ENCODE data around the gene LRRC28. TPM values are rescaled to one million over a fixed set of nuclear protein-coding genes. Genes with fewer than 3 reads are reported as not detected.

Gene LRRC28
- polyA plus RNA-seq, 1 donor from 2014 or later: 20.4 TPM

GRCh38 chr15:99343208-99343607, 91.9 kb downstream of the LRRC28 start:
- H3K9me2 ChIP-seq (ENCODE audit: insufficient read depth, low read length): no peaks in the 10 kb centered on the region
- no peak overlapping the region for H3K27ac ChIP-seq (ENCODE audit: low read length)
- no peaks in the 10 kb centered on the region for H3K27me3 ChIP-seq (ENCODE audit: insufficient read depth, low read depth, low read length)
- no peaks in the 10 kb centered on the region for H3K9me3 ChIP-seq (ENCODE audit: low read length)
- H2AFZ ChIP-seq (ENCODE audit: low read depth, low read length): no peak overlapping the region
- H4K20me1 ChIP-seq (ENCODE audit: insufficient read depth): no peaks in the 10 kb centered on the region
- no peak overlapping the region for H3K9ac ChIP-seq (ENCODE audit: low read length)
- no peak overlapping the region for H3K4me2 ChIP-seq (ENCODE audit: low read length)
- TF ChIP-seq, protein P1, sequence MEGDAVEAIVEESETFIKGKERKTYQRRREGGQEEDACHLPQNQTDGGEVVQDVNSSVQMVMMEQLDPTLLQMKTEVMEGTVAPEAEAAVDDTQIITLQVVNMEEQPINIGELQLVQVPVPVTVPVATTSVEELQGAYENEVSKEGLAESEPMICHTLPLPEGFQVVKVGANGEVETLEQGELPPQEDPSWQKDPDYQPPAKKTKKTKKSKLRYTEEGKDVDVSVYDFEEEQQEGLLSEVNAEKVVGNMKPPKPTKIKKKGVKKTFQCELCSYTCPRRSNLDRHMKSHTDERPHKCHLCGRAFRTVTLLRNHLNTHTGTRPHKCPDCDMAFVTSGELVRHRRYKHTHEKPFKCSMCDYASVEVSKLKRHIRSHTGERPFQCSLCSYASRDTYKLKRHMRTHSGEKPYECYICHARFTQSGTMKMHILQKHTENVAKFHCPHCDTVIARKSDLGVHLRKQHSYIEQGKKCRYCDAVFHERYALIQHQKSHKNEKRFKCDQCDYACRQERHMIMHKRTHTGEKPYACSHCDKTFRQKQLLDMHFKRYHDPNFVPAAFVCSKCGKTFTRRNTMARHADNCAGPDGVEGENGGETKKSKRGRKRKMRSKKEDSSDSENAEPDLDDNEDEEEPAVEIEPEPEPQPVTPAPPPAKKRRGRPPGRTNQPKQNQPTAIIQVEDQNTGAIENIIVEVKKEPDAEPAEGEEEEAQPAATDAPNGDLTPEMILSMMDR (IDR thresholded peaks at IDR 0.05; ENCODE audit: poor library complexity, severe bottlenecking): no peak
- TF ChIP-seq TAF1 (IDR thresholded peaks at IDR 0.05; ENCODE audit: low read depth) (no peak), EZH2 (IDR thresholded peaks at IDR 0.05; ENCODE audit: borderline replicate concordance, insufficient read depth, low read length, poor library complexity, severe bottlenecking) (no peak), RAD21 (conservative IDR thresholded peaks at IDR 0.05) (no peak), POLR2AphosphoS5 (IDR thresholded peaks at IDR 0.05) (no peak), SMC3 (conservative IDR thresholded peaks at IDR 0.05; ENCODE audit: poor library complexity) (no peak), MXI1 (conservative IDR thresholded peaks at IDR 0.05; ENCODE audit: poor library complexity, severe bottlenecking) (no peak), EP300 (conservative IDR thresholded peaks at IDR 0.05; ENCODE audit: poor library complexity, severe bottlenecking) (no peak)
- TF ChIP-seq, protein P2, sequence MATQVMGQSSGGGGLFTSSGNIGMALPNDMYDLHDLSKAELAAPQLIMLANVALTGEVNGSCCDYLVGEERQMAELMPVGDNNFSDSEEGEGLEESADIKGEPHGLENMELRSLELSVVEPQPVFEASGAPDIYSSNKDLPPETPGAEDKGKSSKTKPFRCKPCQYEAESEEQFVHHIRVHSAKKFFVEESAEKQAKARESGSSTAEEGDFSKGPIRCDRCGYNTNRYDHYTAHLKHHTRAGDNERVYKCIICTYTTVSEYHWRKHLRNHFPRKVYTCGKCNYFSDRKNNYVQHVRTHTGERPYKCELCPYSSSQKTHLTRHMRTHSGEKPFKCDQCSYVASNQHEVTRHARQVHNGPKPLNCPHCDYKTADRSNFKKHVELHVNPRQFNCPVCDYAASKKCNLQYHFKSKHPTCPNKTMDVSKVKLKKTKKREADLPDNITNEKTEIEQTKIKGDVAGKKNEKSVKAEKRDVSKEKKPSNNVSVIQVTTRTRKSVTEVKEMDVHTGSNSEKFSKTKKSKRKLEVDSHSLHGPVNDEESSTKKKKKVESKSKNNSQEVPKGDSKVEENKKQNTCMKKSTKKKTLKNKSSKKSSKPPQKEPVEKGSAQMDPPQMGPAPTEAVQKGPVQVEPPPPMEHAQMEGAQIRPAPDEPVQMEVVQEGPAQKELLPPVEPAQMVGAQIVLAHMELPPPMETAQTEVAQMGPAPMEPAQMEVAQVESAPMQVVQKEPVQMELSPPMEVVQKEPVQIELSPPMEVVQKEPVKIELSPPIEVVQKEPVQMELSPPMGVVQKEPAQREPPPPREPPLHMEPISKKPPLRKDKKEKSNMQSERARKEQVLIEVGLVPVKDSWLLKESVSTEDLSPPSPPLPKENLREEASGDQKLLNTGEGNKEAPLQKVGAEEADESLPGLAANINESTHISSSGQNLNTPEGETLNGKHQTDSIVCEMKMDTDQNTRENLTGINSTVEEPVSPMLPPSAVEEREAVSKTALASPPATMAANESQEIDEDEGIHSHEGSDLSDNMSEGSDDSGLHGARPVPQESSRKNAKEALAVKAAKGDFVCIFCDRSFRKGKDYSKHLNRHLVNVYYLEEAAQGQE (IDR thresholded peaks at IDR 0.05; ENCODE audit: borderline replicate concordance): no peak
- no peaks in the 10 kb centered on the region for H3K79me2 ChIP-seq (replicated peaks; ENCODE audit: insufficient read depth, low read length)
- H3K4me3 ChIP-seq (ENCODE audit: low read length): no peak overlapping the region
- H3F3A ChIP-seq (ENCODE audit: insufficient read depth, low read length, poor library complexity, severe bottlenecking): no peaks in the 10 kb centered on the region
- no peaks in the 10 kb centered on the region for H3K36me3 ChIP-seq (ENCODE audit: insufficient read depth, low read length)

DNA sequence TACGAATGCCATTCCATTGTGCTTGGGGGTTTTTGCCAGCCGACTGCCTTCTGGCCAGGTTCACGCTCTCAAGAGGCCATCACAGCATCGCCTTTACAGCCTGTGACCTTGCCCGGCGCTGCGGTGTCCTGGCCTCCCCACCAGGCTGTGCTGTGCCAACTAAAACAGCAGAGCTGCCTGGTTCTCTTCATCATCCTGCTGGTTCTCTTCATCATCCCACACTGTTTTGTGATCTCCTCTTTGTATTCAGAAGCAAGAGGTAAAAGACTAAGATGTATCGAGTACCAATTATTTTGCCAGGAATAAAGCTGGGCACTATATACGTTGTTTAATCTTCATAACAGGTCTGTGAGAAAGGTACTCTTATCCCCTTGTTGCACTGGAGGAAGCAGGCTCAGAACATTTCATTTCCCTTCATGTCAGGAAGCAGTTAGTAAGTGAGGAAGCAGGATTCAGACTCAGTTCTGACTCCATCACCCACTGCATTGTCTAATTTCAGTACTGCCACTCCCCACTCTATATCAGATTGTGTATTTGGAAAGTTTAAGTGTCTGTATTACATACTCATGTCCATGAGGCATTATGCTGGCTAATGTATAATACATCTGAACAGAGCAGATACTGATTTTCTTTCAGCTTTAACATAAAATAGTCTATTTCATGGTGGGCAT, 92.7 kb downstream of the LRRC28 start:
- Histone ChIP-seq H3K36me3 (ENCODE audit: insufficient read depth, low read length) (no peaks in the 10 kb centered on the region), H3K27me3 (ENCODE audit: insufficient read depth, low read depth, low read length) (no peaks in the 10 kb centered on the region), H3K4me3 (ENCODE audit: low read length) (no peak overlapping the region), H4K20me1 (ENCODE audit: insufficient read depth) (no peaks in the 10 kb centered on the region), H3K9me3 (ENCODE audit: low read length) (no peaks in the 10 kb centered on the region), H3K79me2 (replicated peaks; ENCODE audit: insufficient read depth, low read length) (no peaks in the 10 kb centered on the region), H3K9ac (ENCODE audit: low read length) (no peak overlapping the region), H3F3A (ENCODE audit: insufficient read depth, low read length, poor library complexity, severe bottlenecking) (no peaks in the 10 kb centered on the region), H3K9me2 (ENCODE audit: insufficient read depth, low read length) (no peaks in the 10 kb centered on the region), H3K4me2 (ENCODE audit: low read length) (no peak overlapping the region), H2AFZ (ENCODE audit: low read depth, low read length) (no peak overlapping the region), H3K27ac (ENCODE audit: low read length) (no peak overlapping the region)
- TF ChIP-seq TAF1 (IDR thresholded peaks at IDR 0.05; ENCODE audit: low read depth): no peak
- TF ChIP-seq EZH2 (IDR thresholded peaks at IDR 0.05; ENCODE audit: borderline replicate concordance, insufficient read depth, low read length, poor library complexity, severe bottlenecking): no peak
- TF ChIP-seq SMC3 (conservative IDR thresholded peaks at IDR 0.05; ENCODE audit: poor library complexity): no peak
- TF ChIP-seq, protein P2 (IDR thresholded peaks at IDR 0.05; ENCODE audit: borderline replicate concordance): no peak
- no peak for TF ChIP-seq EP300 (conservative IDR thresholded peaks at IDR 0.05; ENCODE audit: poor library complexity, severe bottlenecking)
- TF ChIP-seq, protein P1 (IDR thresholded peaks at IDR 0.05; ENCODE audit: poor library complexity, severe bottlenecking): no peak
- TF ChIP-seq POLR2AphosphoS5 (IDR thresholded peaks at IDR 0.05): no peak
- TF ChIP-seq RAD21 (conservative IDR thresholded peaks at IDR 0.05): no peak
- no peak for TF ChIP-seq MXI1 (conservative IDR thresholded peaks at IDR 0.05; ENCODE audit: poor library complexity, severe bottlenecking)

Data from neural cell (in vitro differentiated cells).